ENCODE results near the gene FOXK2.

- TF ChIP-seq CTCF (IDR thresholded peaks at IDR 0.05) (no peak), POLR2A (IDR thresholded peaks at IDR 0.05) (no peak), EP300 (IDR thresholded peaks at IDR 0.05) (no peak)
These were observed 47.8 kb downstream of the FOXK2 start for GRCh38 chr17:82567286-82567685.

Data from upper lobe of left lung (tissue), 4 donors.